Stimulated activated CD8-positive, alpha-beta memory T cell treated with anti-CD3 and anti-CD28 coated beads, Interleukin-12 subunit alpha, Interleukin-12 subunit beta, amount 100 ng/mL, for 24 hours (primary cell): ENCODE measurements around the gene ENG.

ENCODE experiments used
- DNase-seq: peaks from one replicate; pipeline ENCODE4 v3.0.0-alpha.2; 2020; ENCODE audit errors: extremely low read depth

ENG gene

DNA sequence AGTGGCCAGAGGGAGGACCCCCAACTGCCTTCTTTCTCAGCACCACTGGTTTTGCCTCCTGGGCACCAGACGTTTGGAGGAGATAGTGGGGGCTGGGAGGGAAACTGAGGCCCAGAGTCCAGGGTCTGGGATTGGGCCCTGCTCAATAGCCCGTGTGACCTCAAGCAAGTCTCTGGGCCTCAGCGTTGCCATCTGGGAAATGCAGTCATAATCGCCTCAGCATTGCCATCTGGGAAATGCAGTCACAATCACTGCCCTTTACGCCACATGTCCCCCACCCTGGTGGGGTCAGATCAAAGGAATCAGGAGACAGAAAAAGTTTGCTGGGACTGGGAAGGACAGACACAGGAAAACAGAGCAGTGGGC, 77.6 kb downstream of the ENG start:
- no peak for DNase-seq

DNA sequence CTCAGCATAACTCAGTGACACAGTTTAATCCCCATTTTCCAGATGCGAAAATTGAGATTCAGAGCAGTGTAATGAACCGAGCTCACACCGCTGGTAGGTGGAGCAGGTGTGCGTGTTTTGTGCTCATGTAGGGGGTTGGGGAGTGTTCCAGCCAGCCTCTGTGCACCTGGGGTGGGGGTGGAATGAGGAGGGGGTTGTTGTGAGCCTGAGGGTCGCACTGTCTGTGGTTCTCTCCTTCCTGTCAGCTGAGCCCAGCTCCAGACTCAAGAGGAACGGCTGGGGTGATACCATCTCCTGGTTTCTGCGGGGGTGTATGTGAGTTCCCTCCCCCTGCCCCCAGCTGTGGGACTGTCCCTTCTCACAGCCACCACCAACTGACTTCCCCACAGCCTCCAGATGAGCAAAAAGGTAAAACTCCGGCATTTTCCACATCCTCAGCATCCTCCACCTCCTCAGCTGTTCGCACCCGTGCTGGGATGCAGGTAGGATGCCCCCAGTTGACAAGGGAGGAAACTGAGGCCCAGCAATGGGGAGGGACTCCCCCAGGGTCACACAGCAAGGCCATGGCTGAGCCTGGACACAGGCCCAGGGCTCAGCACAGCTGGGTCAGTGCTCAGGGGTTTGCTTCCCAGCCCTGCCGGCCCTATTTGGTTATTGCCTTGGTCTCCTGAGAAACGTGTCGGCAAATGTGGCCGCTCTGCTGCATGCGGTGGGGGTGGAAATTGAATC, 78.1 kb downstream of the ENG start:
- DNase-seq, result peak; percentile 45

- DNase-seq, result no peak
These were observed 80.5 kb downstream of the ENG start for GRCh38 chr9:127773981-127774380.

DNA sequence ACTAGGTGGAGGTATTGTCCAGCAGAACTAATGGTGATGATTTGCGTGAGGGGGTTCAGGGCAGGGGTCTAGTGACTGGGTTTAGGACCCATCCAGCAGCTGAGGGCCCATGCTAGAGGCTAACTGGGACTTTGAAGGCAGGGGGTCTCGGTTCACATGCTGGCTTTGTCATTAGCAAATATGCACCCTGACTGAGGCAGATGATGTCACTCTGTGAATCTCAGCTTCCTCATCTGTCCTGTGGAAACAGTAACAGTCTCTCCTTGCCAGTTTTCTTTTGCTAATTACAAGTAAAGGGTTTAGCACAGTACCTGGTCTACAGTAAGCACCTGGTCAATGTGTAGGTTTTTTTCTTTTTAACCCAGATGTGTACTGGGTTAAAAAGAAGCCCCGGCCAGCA, 81.2 kb downstream of the ENG start:
- DNase-seq, result no peak

- DNase-seq, result no peak
These were observed 81.9 kb downstream of the ENG start for GRCh38 chr9:127772603-127773002.

DNA sequence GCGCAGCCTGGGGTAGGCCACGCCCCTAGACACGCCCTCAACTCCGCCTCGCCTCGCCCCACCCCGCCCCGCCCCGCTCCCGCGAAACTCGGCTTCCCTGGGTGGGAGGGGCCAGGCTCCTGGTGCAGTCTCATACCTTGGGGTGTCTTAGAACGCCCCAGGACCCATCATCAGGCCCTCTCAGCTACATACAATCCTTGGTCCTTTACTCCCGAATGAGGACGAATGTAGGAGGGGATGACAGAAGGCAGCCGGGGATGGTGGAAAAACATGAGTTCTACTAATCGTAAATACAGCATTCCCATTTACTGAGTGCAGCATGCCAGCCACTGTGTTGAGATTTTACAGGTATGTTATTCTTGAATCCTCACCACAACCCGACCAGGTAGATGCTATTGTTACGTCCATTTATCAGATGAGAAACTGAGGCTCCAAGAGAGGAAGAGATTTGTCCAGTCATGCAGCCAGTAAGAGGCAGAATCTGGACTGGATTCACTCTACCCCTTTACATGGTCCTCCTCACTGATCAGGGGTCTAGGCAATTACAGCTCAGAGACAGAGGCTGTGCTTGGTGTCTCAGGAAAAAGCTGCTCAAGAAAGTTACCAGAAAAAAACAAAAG, 82.8 kb downstream of the ENG start:
- DNase-seq, result no peak

- DNase-seq, result peak; percentile 92
These were observed 83.4 kb downstream of the ENG start for GRCh38 chr9:127770905-127771569.

DNA sequence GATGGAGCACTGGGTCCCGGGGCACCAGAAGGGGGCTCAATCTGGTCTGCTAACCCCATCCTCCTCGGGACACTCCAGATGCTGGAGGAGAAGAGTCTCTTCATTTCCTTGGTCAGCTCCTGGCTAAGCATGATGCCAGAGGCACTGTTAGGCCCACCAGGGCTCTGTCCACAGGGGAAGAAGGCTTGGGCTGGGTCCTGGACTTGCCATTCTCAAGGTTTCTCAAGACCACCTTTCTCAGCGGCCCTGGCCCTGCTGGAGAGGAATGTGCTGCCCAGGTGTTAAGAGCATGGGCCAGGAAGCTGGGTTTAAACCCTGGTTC, 83.9 kb downstream of the ENG start:
- DNase-seq, result no peak

- no peak for DNase-seq
These were observed 84.4 kb downstream of the ENG start for GRCh38 chr9:127769929-127770582.

DNA sequence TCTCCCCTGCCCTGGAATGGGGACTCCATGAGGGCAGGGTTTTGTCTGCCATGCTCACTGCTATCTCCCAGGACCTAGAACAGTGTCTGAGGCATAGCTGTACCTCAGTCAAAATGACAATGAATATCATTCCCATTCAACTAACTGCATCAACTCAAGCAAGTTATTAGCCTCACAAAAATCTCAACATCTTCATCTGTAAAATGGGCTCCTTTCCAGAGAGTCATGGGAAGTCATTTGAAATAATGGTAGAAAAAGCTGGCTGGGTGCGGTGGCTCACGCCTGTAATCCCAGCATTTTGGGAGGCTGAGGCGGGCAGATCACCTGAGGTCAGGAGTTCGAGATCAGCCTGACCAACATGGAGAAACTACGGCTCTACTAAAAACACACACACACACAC, 85.4 kb downstream of the ENG start:
- no peak for DNase-seq

- DNase-seq, result no peak
These were observed 85.8 kb downstream of the ENG start for GRCh38 chr9:127768698-127769097.

DNA sequence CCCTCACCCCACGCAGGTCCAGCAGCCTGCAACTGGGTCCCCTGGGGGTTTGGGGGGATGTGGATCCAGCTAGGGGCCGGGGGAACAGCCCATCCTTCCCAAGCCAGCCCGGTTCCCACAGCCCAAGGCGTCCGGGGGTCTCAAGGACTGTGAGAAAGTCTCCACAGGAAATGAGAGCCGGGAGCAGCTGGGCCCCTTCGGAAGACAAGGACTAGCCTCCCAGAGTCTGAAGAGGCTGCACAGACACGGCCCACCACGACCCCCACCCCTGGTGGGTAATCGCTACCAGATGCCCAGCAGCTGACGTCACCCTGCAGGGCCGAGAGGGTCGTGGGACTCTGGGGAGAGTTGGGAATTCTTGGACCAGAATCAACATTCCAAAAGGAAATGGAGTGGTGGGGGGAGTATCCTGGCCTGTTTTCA, 86.5 kb downstream of the ENG start:
- no peak for DNase-seq

- DNase-seq, result no peak
These were observed 87.0 kb downstream of the ENG start for GRCh38 chr9:127767410-127767809.

GRCh38 chr9:127765418-127765817, 89.0 kb downstream of the ENG start:
- DNase-seq, result no peak
